GM21526 (cell line): ENCODE results near the gene TAMALIN.
A peak's percentile ranks its signal among the peaks of the same experiment; 100 is the strongest.
"Not testable (repeated sequence)": the region's sequence is repeated elsewhere in the genome, so short reads cannot be mapped to it uniquely, and the experiment has no call there.

Source experiments
- ATAC-seq: cut with Tn5 transposase; IDR thresholded peaks from one replicate; pipeline ENCODE4 v1.9.1; 2021; ENCODE audit warnings: moderate library complexity; ENCODE audit not compliant: unreplicated experiment, low FRiP score

TAMALIN gene

GRCh38 chr12:52006726-52007157, at the start of gene TAMALIN:
Gene TAMALIN (plus strand): TSS chr12:52006946. CDS start chr12:52007020, 74 bp downstream.
- no peak for ATAC-seq

- no peak for ATAC-seq
Measured at GRCh38 chr12:51958542-51958941, 48.2 kb upstream of the TAMALIN start.

- ATAC-seq = no peak
Measured at GRCh38 chr12:51959211-51959610, 47.5 kb upstream of the TAMALIN start.

DNA sequence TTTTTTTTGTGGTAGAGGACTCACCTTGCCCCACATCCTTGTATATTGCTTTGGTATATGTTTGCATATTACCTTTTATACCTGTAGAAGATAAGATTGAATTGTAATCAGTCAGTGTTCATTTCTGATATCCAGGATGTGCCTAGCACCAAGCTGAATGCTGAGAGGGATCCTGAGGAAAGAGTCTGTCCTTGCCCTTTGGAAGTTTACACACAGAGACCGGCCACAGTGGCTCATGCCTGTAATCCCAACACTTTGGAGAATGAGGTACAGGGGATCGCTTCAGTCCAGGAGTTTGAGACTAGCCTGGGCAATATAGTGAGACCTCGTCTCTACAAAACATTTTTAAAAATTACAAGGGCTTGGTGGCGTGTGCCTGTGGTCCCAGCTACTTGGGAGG, 46.8 kb upstream of the TAMALIN start:
- ATAC-seq = no peak

DNA sequence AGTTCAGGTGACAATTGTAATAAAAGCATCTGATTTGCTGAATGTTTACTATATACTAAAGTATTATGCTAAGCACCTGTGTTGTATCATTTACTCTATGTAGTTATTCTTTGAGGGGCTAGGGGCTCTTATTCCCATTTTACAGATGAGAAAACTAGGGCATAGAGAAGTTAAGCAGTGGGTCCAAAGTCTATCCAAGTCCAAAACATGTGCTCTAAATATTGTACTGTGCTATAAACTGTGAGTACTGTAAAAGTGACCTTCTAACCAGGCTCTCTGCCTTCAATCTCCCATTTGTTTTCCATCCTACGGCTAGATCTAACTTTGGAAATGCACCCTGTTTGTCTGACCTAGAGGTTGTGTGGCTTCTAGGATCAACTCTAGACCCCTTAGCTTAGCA, 46.3 kb upstream of the TAMALIN start:
- ATAC-seq = no peak

DNA sequence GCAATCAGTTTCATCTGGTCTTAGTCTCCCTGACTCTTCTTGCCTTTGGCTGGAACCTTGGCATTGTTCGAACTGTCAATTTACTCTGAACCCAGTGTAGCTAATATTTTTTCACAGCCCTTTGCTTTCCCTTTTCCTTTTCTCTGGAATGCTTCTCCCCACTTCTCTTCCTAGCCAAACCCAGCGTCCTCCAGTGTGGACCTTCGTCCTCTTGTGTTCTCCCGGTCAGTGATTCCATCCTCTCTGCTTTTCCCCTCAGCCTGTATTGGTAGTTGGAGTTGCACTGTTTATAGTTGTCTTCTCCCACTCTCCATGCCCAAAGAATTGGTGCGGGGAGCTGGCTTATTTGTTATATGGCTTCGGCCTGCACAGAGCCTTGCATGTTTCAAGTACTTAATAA, 45.9 kb upstream of the TAMALIN start:
- ATAC-seq = no peak

- ATAC-seq = no peak
Measured at GRCh38 chr12:51961834-51962233, 44.9 kb upstream of the TAMALIN start.

GRCh38 chr12:51962737-51963136, 44.0 kb upstream of the TAMALIN start:
- ATAC-seq = no peak

GRCh38 chr12:51963477-51963876, 43.3 kb upstream of the TAMALIN start:
- no peak for ATAC-seq

GRCh38 chr12:51969643-51970042, 37.1 kb upstream of the TAMALIN start:
- ATAC-seq = no peak

DNA sequence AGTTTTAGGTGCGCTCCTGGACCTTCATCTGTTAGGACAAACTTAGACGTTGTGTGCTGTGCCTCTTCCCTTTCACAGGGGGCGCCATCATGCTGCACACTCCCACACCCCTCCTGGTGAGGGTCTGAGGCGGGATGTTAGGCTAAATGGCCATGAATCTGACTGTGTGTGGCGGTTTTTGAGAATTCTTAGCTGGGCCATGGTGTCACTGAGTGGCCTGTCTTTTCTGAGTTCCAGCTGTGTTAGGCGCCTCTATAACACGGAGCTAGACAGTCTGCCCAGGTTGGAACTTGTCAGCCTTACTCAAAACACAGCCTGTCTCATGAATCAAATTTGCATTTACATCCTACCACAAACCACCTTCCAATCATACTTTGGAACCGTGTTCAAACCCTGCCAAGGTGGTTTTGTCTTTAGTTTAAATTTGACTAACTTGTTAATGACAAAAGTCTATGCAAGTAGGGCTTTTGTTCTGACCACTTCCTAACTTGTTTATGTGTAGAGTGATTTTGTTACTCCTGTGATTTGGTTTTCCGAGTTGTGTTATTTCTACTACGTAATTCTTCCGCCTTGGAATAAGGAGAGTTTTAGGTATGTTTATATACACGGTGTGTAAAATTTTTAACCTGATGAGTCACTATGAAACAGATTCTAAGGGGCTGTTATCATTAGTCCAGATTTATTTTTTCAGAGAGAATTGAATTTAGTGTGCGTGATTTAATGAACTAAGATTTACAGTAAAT, 35.7 kb upstream of the TAMALIN start:
- ATAC-seq = peak; percentile 71

- ATAC-seq = no peak
Measured at GRCh38 chr12:51971679-51972421, 34.9 kb upstream of the TAMALIN start.

DNA sequence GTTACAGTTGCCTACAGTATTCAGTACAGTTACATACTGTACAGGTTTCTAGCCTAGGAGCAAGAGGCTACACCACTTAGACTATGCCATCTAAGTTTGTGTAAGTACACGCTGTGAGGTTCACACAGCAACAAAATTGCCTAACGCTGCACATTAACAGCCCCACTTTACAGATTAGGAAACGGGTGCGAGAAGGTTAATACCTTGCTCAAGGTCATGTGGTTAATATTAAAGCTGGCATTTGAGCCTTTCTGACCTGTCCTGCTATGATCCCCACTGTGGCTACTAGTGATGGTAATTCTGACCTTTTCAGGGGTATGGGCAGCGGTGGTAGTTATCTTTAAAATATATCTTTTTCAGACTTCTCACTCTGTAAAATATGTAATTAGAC, 34.3 kb upstream of the TAMALIN start:
- ATAC-seq = no peak

- no peak for ATAC-seq
Measured at GRCh38 chr12:51972849-51973273, 33.9 kb upstream of the TAMALIN start.

GRCh38 chr12:51973560-51973959, 33.2 kb upstream of the TAMALIN start:
- ATAC-seq = no peak

DNA sequence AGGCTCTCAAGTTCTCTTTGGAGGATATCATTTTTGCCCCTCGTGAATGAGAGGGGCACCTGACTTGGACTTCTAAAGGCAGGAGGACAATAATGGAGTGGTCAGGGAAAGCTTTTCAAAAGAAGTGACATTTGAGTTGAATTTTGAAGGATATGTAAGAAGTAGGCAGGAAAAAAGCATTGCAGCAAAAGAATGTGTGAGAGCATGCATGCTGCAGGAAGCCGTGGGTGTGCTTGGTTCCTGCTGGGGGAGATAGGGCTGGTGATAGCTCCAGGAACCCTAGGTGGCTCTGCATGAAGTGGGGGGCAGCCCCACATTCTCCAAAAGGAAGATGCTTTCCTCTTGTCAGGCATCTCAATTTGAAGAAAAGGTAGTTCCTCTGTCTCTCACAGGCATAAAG, 32.1 kb upstream of the TAMALIN start:
- ATAC-seq = no peak

- no peak for ATAC-seq
Measured at GRCh38 chr12:51975196-51975595, 31.6 kb upstream of the TAMALIN start.

DNA sequence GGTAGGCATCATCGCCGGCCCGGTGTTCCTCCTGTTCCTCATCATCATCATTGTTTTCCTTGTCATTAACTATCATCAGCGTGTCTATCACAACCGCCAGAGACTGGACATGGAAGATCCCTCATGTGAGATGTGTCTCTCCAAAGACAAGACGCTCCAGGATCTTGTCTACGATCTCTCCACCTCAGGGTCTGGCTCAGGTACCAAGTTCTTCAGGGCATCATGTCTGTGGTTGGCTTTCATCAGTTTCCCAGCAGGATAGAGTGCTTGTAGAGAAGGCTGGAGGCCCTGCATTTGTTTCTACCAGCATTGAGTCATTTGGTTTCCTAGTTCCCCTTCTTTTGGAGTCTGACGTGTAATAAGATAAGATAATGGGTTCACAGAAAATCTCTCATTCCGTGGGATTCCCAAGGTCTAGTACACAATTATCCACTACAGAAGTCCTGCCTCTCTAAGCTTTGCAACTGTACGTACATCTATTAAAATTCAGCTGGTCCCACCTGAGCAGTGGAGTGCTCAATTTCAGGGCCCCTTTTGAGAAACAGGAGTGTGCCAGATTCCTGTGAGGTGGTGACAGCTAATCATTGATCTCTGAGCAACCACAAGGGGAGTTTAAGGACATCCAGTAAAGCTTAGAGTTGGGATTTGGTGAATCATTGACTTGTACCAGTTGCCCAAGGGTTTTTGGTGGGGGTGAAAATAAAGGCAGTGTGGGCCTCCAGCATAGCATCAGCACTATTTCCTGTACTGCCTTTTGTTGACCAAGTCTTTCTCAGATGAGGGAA, 30.2 kb upstream of the TAMALIN start:
- ATAC-seq = no peak

- ATAC-seq = no peak
Measured at GRCh38 chr12:51977320-51977753, 29.4 kb upstream of the TAMALIN start.

- not testable (repeated sequence) for ATAC-seq
Measured at GRCh38 chr12:51979306-51979705, 27.4 kb upstream of the TAMALIN start.
